Liver (tissue), 9 donors: ENCODE data around the gene PRKAA1. TPM values are rescaled to one million over a fixed set of nuclear protein-coding genes. Genes with fewer than 3 reads are reported as not detected.
A peak's percentile ranks its signal among the peaks of the same experiment; 100 is the strongest.

ENCODE experiments used
- DNase-seq: peaks from one replicate; pipeline ENCODE4 v3.0.0-alpha.2; 2017; ENCODE audit warnings: low spot score
- H3K27ac ChIP-seq, 2 donors: one replicate each; pipeline ENCODE4 v1.7.0; 2013; ENCODE audit warnings: inconsistent platforms in 2 of 2, low read length in 2 of 2, control low read depth in 1 of 2, low read depth in 1 of 2, mild to moderate bottlenecking in 1 of 2
- H3K27me3 ChIP-seq, 4 donors: one replicate each; pipeline versions ENCODE4 v1.6.1 to v1.7.0; 2013; ENCODE audit warnings: low read length in 3 of 4, inconsistent platforms in 1 of 4, mild to moderate bottlenecking in 1 of 4, moderate library complexity in 1 of 4; ENCODE audit not compliant: control insufficient read depth in 4 of 4, insufficient read depth in 4 of 4
- H3K36me3 ChIP-seq, 4 donors: one replicate each; pipeline versions ENCODE4 v1.6.1 to v1.7.0; 2013; ENCODE audit warnings: low read length in 3 of 4, mild to moderate bottlenecking in 3 of 4, low read depth in 1 of 4, moderate library complexity in 1 of 4; ENCODE audit not compliant: control insufficient read depth in 4 of 4, insufficient read depth in 3 of 4
- H3K4me1 ChIP-seq, 4 donors: one replicate each; pipeline versions ENCODE4 v1.6.1 to v1.7.0; 2013; ENCODE audit warnings: low read length in 3 of 4, mild to moderate bottlenecking in 3 of 4, moderate library complexity in 1 of 4; ENCODE audit not compliant: control insufficient read depth in 4 of 4, insufficient read depth in 4 of 4
- H3K4me3 ChIP-seq, 3 donors: one replicate each; pipeline versions ENCODE4 v1.6.1 to v1.7.0; 2013; ENCODE audit warnings: low read length in 3 of 3, control low read depth in 1 of 3, low read depth in 1 of 3, mild to moderate bottlenecking in 1 of 3
- H3K9ac ChIP-seq, 2 donors: one replicate each; pipeline ENCODE4 v1.7.0; 2013; ENCODE audit warnings: low read length in 2 of 2, mild to moderate bottlenecking in 2 of 2, moderate library complexity in 2 of 2, control low read depth in 1 of 2, low read depth in 1 of 2
- H3K9me3 ChIP-seq, 4 donors: one replicate each; pipeline versions ENCODE4 v1.6.1 to v1.7.0; 2013; ENCODE audit warnings: low read length in 3 of 4; ENCODE audit not compliant: control insufficient read depth in 4 of 4
- CTCF ChIP-seq: fragments of 150-350 bp; IDR thresholded peaks from 2 replicates; pipeline ENCODE4 v1.5.1; 2017; ENCODE audit warnings: improper control_type of control experiment, low read depth, low read length; ENCODE audit not compliant: missing input control
- EGR1 ChIP-seq, 2 donors: IDR thresholded peaks; 2 replicates each; pipeline ENCODE4 v1.6.1; 2016 to 2018; ENCODE audit warnings: antibody characterized with exemption in 2 of 2, low read depth in 2 of 2
- FOXA1 ChIP-seq: IDR thresholded peaks from 2 replicates; pipeline ENCODE4 v1.6.1; 2016; ENCODE audit warnings: antibody characterized with exemption
- FOXA2 ChIP-seq: IDR thresholded peaks from 2 replicates; pipeline ENCODE4 v1.6.1; 2016; ENCODE audit warnings: antibody characterized with exemption
- GABPA ChIP-seq, 2 donors: IDR thresholded peaks in 1 of 2; conservative IDR thresholded peaks in 1 of 2; 2 replicates each; pipeline ENCODE4 v1.6.1; 2016; ENCODE audit warnings: antibody characterized with exemption in 2 of 2, mild to moderate bottlenecking in 1 of 2, moderate library complexity in 1 of 2
- HNF4A ChIP-seq, 2 donors: conservative IDR thresholded peaks; 2 replicates each; pipeline ENCODE4 v1.6.1; 2016; ENCODE audit warnings: antibody characterized with exemption in 2 of 2, mild to moderate bottlenecking in 2 of 2
- HNF4G ChIP-seq: IDR thresholded peaks from 2 replicates; pipeline ENCODE4 v1.6.1; 2016; ENCODE audit warnings: antibody characterized with exemption
- JUND ChIP-seq, 2 donors: IDR thresholded peaks; 2 replicates each; pipeline ENCODE4 v1.6.1; 2016; ENCODE audit warnings: antibody characterized with exemption in 2 of 2
- MAX ChIP-seq: IDR thresholded peaks from 2 replicates; pipeline ENCODE4 v1.6.1; 2016; ENCODE audit warnings: antibody characterized with exemption
- NR2F2 ChIP-seq: IDR thresholded peaks from 2 replicates; pipeline ENCODE4 v1.6.1; 2016; ENCODE audit warnings: antibody characterized with exemption
- RAD21 ChIP-seq, 2 donors: IDR thresholded peaks; 2 replicates each; pipeline ENCODE4 v1.6.1; 2016; ENCODE audit warnings: antibody characterized with exemption in 2 of 2, mild to moderate bottlenecking in 2 of 2
- RXRA ChIP-seq, 2 donors: IDR thresholded peaks; 2 replicates each; pipeline ENCODE4 v1.6.1; 2017 to 2018; ENCODE audit warnings: antibody characterized with exemption in 2 of 2, mild to moderate bottlenecking in 1 of 2
- SP1 ChIP-seq: IDR thresholded peaks from 2 replicates; pipeline ENCODE4 v1.6.1; 2018; ENCODE audit warnings: antibody characterized with exemption, mild to moderate bottlenecking
- TAF1 ChIP-seq: conservative IDR thresholded peaks from 2 replicates; pipeline ENCODE4 v1.6.1; 2016; ENCODE audit warnings: antibody characterized with exemption, mild to moderate bottlenecking
- YY1 ChIP-seq: IDR thresholded peaks from 2 replicates; pipeline ENCODE4 v1.6.1; 2016; ENCODE audit warnings: antibody characterized with exemption, mild to moderate bottlenecking
- ZBTB33 ChIP-seq: IDR thresholded peaks from 2 replicates; pipeline ENCODE4 v1.6.1; 2016; ENCODE audit warnings: antibody characterized with exemption
- WGBS: extraction: QIAGEN DNeasy Blood & Tissue Kit; methylation state at CpG from one replicate; pipeline ENCODE4 v1.1.7; 2013; 5-methylcytosine and 5-hydroxymethylcytosine counted together
- polyA plus RNA-seq, 2 donors: library from polyadenylated mRNA; stranded (reverse) in 1 of 2; unstranded in 1 of 2; fragments of 200-250 nt in 1 of 2; fragments of >200 nt in 1 of 2; fragmentation: Nextera tagmentation in 1 of 2; extraction: Ambion mirVana in 1 of 2; gene quantifications; one replicate each; pipeline versions ENCODE4 v1.2.1 to v1.2.3, GENCODE V29; 2013 to 2015
- total RNA-seq, 2 donors: library from RNA; depleted of rRNA; stranded (reverse); fragments of >200 nt; gene quantifications; one replicate each; pipeline ENCODE4 v1.2.3, GENCODE V29; 2014
- TF ChIP-seq, protein P1 (sequence below): IDR thresholded peaks from 2 replicates; pipeline ENCODE4 v1.6.1; 2016; ENCODE audit warnings: antibody characterized with exemption
- TF ChIP-seq, protein P2 (sequence below): IDR thresholded peaks from 2 replicates; pipeline ENCODE4 v1.6.1; 2016; ENCODE audit warnings: antibody characterized with exemption, mild to moderate bottlenecking
- donor health status: healthy.
- donor health status: healthy.
- donor health status: healthy.
- donor health status: healthy.
- donor health status: healthy.

Gene PRKAA1
- total and polyA plus RNA-seq, 4 donors, result 23.7 to 105 (median 42.4) TPM

DNA sequence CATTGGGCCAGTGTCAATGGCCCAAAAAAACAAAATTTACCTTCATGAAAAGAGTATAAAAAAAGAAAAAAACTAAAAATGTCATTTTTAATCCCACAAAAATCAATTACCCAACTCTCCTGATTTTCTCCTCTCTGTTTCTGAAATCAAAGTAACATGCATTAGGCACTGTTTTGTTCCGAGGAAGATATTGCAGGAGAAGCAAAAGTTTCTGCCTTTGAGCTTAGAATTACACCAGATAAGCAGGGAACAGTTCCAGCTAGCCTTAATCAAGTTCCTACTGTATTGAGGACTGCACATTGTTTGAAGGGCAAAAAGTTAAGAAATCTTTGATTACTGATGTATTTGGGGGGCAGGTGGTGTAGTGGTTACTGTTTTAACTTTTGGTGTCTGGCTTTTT lies 1.1 kb upstream of the PRKAA1 start:
- Histone ChIP-seq H3K36me3 (peaks cover 0 to 4% (median 0%) of the 10 kb centered on the region in 4 donors), H3K27ac (no peak overlapping the region), H3K4me3 (no peak overlapping the region), H3K4me1 (peaks cover 5 to 24% (median 14%) of the 10 kb centered on the region in 4 donors), H3K27me3 (no peaks in the 10 kb centered on the region), H3K9me3 (no peaks in the 10 kb centered on the region), H3K9ac (peak overlapping the region in 1 of 2 donors; percentile 52)
- WGBS, result 0% methylated on average over 1 of the region's 1 CpG
- no peak for TF ChIP-seq HNF4A (conservative IDR thresholded peaks at IDR 0.05)
- no peak for DNase-seq

- 6% methylated on average over 7 of the region's 7 CpGs for WGBS
- TF ChIP-seq HNF4A (conservative IDR thresholded peaks at IDR 0.05) (no peak), NR2F2 (no peak), JUND (IDR thresholded peaks at IDR 0.05) (no peak), MAX (no peak), GABPA (IDR thresholded peaks at IDR 0.05 in 1 of 2, conservative IDR thresholded peaks at IDR 0.05 in 1 of 2) (no peak), FOXA1 (no peak), EGR1 (IDR thresholded peaks at IDR 0.05; ENCODE audit: low read depth in 2 of 2) (no peak), RAD21 (IDR thresholded peaks at IDR 0.05) (no peak), ZBTB33 (no peak), CTCF (no peak), FOXA2 (no peak), RXRA (IDR thresholded peaks at IDR 0.05) (no peak), HNF4G (no peak), SP1 (no peak), YY1 (no peak), TAF1 (no peak)
- TF ChIP-seq, protein P1, sequence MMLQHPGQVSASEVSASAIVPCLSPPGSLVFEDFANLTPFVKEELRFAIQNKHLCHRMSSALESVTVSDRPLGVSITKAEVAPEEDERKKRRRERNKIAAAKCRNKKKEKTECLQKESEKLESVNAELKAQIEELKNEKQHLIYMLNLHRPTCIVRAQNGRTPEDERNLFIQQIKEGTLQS, result no peak
- TF ChIP-seq, protein P2, sequence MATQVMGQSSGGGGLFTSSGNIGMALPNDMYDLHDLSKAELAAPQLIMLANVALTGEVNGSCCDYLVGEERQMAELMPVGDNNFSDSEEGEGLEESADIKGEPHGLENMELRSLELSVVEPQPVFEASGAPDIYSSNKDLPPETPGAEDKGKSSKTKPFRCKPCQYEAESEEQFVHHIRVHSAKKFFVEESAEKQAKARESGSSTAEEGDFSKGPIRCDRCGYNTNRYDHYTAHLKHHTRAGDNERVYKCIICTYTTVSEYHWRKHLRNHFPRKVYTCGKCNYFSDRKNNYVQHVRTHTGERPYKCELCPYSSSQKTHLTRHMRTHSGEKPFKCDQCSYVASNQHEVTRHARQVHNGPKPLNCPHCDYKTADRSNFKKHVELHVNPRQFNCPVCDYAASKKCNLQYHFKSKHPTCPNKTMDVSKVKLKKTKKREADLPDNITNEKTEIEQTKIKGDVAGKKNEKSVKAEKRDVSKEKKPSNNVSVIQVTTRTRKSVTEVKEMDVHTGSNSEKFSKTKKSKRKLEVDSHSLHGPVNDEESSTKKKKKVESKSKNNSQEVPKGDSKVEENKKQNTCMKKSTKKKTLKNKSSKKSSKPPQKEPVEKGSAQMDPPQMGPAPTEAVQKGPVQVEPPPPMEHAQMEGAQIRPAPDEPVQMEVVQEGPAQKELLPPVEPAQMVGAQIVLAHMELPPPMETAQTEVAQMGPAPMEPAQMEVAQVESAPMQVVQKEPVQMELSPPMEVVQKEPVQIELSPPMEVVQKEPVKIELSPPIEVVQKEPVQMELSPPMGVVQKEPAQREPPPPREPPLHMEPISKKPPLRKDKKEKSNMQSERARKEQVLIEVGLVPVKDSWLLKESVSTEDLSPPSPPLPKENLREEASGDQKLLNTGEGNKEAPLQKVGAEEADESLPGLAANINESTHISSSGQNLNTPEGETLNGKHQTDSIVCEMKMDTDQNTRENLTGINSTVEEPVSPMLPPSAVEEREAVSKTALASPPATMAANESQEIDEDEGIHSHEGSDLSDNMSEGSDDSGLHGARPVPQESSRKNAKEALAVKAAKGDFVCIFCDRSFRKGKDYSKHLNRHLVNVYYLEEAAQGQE, result no peak
Observed at GRCh38 chr5:40798801-40799210, 632 bp upstream of the PRKAA1 start.

More at GRCh38 chr5:40798801-40799210, 632 bp upstream of the PRKAA1 start:
- Histone ChIP-seq H3K27ac (peak overlapping the region; percentile 91 to 96), H3K4me1 (peaks cover 5 to 24% (median 14%) of the 10 kb centered on the region in 4 donors), H3K9ac (peak overlapping the region; percentile 52 to 54), H3K4me3 (peak overlapping the region in 2 of 3 donors; percentile 92 to 99), H3K27me3 (no peaks in the 10 kb centered on the region), H3K9me3 (no peaks in the 10 kb centered on the region), H3K36me3 (peaks cover 0 to 4% (median 0%) of the 10 kb centered on the region in 4 donors)
- no peak for DNase-seq
